ENCODE data around the gene DDX39A.

DNA sequence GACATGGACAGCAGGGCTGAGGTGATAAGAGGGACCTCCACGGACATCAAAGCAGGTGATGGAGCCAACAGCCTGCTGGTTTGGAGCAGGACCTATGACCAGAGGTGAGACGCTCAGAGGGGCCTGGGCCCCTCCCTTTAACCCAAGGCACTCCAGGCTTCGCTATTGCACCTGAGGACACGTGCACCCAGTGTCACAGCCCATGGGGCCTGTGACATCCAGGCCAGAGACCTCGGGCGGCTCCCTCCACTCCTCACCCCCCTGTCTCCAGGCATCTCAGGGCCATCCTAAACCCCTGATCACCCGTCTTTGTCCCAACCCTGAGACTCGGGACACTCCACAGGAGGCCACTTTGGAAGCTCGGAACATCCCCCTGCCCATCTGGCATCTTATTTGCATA, 25.0 kb downstream of the DDX39A start:
- TF ChIP-seq, protein P1, sequence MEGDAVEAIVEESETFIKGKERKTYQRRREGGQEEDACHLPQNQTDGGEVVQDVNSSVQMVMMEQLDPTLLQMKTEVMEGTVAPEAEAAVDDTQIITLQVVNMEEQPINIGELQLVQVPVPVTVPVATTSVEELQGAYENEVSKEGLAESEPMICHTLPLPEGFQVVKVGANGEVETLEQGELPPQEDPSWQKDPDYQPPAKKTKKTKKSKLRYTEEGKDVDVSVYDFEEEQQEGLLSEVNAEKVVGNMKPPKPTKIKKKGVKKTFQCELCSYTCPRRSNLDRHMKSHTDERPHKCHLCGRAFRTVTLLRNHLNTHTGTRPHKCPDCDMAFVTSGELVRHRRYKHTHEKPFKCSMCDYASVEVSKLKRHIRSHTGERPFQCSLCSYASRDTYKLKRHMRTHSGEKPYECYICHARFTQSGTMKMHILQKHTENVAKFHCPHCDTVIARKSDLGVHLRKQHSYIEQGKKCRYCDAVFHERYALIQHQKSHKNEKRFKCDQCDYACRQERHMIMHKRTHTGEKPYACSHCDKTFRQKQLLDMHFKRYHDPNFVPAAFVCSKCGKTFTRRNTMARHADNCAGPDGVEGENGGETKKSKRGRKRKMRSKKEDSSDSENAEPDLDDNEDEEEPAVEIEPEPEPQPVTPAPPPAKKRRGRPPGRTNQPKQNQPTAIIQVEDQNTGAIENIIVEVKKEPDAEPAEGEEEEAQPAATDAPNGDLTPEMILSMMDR (IDR thresholded peaks at IDR 0.05; ENCODE audit: low read length): no peak
- TF ChIP-seq EZH2 (IDR thresholded peaks at IDR 0.05; ENCODE audit: borderline replicate concordance, low read length): no peak
